COR-L47 (cell line): Measurements from ENCODE around the gene ZNF850.
A peak's percentile ranks its signal among the peaks of the same experiment; 100 is the strongest.
"Not testable (repeated sequence)": the region's sequence is repeated elsewhere in the genome, so short reads cannot be mapped to it uniquely, and the experiment has no call there.

ENCODE experiments used
- DNase-seq: peaks from one replicate; lab custom pipeline; 2025; lab: John Stamatoyannopoulos, UW

ZNF850 gene

GRCh38 chr19:36772311-36773222 lies at the start of gene ZNF850:
ZNF850 (minus strand) TSS chr19:36772807; CDS start chr19:36762606, 10,201 bp downstream.
- DNase-seq: peak; percentile 89

GRCh38 chr19:36821758-36822157 lies 49.2 kb upstream of the ZNF850 start:
- no peak for DNase-seq

- DNase-seq: no peak
Observed at GRCh38 chr19:36819130-36819630, 46.6 kb upstream of the ZNF850 start.

- no peak for DNase-seq
Observed at GRCh38 chr19:36807029-36807428, 34.4 kb upstream of the ZNF850 start.

- no peak for DNase-seq
Observed at GRCh38 chr19:36805364-36805763, 32.8 kb upstream of the ZNF850 start.

DNA sequence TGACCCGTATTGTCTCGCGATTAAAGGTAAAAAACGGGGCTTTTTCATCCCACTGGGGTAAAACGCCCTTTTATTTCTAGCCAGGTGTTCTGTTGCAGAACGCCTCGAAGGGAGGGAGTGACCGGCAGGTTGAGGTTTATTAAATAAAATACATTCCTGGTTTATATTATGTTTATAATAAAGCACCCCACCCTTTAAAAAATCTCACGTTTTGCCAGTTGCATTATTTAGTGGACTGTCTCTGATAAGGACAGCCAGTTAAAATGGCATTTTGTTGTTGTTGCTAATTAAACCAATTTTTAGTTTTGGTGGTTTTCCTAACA lies 25.1 kb upstream of the ZNF850 start:
- no peak for DNase-seq

DNA sequence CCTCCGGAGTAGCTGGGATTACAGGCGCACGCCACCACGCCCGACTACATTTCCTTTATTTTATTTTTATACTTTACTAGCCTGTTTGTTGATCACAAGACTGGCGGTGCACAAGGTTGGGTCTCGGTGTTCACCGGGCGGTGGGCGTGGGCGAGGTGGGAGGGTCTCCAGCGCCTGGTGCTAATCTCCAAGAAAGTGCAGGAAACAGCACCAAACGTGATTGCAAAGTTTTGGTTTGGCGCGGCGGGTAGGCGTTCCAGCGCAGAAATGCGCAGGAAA lies 24.0 kb upstream of the ZNF850 start:
- no peak for DNase-seq

GRCh38 chr19:36791420-36792141 lies 19.0 kb upstream of the ZNF850 start:
- peak; percentile 4 for DNase-seq

DNA sequence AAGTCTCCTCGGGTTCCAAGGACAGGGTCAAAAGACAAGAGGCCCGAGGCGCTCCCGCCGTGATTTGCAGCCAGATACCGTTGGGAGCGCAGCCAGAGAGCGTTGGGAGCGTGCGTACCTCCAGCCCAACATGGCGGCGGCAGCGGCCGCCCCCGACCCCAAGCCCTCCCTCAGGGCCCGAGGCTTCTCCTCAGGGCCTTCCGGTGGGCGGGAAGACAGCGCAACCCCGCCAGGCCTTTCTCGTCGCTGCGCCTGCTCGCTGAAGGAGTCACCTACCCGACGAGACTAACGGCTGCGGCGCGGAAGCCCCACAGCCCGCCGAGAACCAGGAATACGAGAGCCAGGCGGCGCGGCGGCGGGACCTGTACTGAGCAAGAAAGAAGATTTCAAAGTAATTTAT lies 3.2 kb upstream of the ZNF850 start:
- DNase-seq: no peak

- no peak for DNase-seq
Observed at GRCh38 chr19:36773223-36773579, 594 bp upstream of the ZNF850 start.

- DNase-seq: peak; percentile 27
Observed at GRCh38 chr19:36771261-36772231, 1.1 kb downstream of the ZNF850 start.

- no peak for DNase-seq
Observed at GRCh38 chr19:36750066-36750691, 22.4 kb downstream of the ZNF850 start.

DNA sequence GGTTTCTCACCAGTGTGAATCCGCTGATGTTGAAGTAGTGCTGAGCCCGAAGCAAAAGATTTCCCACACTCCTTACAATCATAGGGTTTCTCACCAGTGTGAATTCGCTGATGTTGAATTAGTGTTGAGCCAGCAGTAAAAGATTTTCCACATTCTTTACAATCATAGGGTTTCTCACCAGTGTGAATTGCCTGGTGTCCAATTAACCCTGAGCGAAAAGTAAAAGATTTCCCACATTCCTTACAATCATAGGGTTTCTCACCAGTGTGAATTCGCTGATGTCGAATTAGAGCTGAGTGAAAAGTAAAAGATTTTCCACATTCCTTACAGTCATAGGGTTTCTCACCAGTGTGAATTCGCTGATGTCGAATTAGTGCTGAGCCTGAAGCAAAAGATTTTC lies 23.0 kb downstream of the ZNF850 start:
- DNase-seq: not testable (repeated sequence)

GRCh38 chr19:36748431-36749275 lies 24.0 kb downstream of the ZNF850 start:
- DNase-seq: no peak

DNA sequence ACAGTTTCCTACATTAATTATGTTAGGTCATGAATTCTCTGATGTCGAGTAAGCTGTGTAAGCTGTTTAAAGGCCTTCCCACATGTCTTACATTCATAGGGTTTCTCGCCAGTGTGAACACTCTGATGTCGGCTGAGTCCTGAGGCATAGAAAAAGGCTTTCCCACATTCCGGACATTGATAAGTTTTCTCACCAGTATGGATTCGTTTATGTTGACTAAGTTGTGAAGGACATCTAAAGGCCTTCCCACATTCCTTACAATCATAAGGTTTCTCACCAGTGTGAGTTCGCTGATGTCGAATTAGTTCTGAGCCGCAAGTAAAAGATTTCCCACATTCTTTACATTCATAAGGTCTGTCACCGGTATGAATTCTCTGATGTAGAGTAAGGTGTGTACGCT lies 24.9 kb downstream of the ZNF850 start:
- no peak for DNase-seq

- DNase-seq: no peak
Observed at GRCh38 chr19:36745870-36746269, 26.7 kb downstream of the ZNF850 start.

DNA sequence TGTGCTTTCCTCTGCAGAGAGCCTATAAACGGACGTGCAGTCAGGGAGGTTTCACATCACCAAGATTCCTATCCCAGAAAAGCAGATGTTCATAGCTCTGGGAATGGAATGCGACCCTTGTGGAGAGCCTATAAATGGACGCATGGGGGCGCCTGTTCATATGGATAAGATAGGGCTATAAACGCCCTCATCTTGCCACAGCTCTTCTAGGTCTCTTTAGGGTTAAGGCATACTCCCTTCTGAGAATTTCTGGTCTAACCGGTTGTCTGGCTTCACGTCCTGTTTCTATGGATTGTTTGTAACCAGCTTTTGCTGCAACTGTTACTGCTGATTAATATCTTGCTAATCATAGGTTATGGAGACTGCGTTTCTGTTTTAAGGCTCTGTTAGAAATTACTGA lies 36.4 kb downstream of the ZNF850 start:
- DNase-seq: not testable (repeated sequence)

- DNase-seq: no peak
Observed at GRCh38 chr19:36719687-36720556, 52.7 kb downstream of the ZNF850 start.

DNA sequence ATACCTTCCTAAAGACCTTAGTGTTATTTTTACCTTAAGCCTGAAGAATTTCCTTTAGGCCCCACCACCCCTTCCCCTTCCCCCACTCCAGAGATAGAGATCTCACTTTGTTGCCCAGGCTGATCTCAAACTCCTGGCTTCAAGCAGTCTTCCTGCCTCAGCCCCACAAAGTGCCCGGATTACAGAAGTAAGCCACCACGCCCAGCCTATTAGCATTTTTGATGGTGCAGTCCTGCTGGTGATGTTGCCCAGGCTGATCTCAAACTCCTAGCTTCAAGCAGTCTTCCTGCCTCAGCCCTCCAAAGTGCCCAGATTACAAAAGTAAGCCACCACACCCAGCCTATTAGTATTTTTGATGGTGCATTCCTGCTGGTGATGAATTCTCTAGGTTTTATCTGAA lies 63.2 kb downstream of the ZNF850 start:
- DNase-seq: no peak

- DNase-seq: no peak
Observed at GRCh38 chr19:36707134-36707533, 65.5 kb downstream of the ZNF850 start.
